ENCODE results near the gene SNAPC4.
"Not testable (repeated sequence)": the region's sequence is repeated elsewhere in the genome, so short reads cannot be mapped to it uniquely, and the experiment has no call there.

Gene SNAPC4

DNA sequence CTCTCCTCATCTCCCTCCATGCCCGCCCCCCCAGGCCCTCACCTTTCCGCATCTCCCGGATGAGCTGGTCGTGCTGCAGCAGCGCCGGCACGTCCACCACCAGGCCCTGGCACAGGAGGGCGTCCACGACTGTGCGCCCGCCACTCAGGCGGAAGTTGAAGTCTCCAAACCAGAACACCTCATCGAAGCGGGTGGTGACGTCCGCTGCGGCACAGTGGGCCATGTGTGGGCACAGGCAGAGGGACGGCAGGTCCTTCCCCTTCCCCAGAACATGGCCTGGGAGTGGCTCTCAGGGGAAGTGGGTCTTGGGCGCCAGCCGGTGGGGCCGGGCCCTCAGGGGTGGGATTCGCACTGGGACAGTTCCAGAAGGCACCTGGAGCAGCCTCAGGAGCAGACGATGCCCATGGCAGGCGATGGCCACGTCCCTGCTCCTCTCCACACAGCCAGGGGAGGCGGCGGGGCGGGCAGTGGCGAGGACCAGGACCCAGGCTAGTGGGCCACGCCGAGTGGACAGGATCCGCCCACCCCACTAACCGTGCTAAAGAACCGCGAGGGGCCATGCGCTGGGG, 31.9 kb upstream of the SNAPC4 start:
- DNase-seq = no peak

DNA sequence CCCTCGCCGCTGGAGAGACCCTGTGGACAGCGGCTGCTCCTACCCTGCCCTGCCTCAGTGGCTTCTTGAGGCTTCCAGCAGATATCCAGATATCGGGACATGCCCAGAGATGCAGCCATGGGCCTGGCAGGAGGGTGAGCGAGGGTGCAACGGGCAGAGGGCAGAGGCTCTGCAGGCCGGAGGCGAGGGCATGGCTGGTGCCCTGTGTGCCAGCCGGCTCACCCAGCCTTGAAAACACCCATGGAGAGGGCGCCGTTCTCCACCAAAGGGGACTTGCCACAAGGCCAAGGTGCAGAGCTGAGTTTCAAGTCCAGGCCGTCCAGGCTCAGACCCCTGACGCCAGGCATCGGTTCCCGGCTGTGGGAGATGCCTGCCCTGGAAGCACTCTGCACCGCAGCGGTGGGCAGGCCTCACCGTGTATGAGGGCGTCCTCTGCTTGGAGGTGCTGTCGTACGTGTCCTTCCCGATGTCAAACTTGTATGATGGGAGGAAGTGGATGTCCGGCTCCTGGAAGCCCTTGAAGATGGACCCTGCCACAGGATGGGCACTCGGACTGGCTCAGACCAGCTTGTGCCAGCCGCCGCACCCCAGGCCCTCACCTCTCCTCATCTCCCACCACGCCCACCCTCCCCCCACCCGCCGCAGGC, 30.7 kb upstream of the SNAPC4 start:
- DNase-seq = no peak

DNA sequence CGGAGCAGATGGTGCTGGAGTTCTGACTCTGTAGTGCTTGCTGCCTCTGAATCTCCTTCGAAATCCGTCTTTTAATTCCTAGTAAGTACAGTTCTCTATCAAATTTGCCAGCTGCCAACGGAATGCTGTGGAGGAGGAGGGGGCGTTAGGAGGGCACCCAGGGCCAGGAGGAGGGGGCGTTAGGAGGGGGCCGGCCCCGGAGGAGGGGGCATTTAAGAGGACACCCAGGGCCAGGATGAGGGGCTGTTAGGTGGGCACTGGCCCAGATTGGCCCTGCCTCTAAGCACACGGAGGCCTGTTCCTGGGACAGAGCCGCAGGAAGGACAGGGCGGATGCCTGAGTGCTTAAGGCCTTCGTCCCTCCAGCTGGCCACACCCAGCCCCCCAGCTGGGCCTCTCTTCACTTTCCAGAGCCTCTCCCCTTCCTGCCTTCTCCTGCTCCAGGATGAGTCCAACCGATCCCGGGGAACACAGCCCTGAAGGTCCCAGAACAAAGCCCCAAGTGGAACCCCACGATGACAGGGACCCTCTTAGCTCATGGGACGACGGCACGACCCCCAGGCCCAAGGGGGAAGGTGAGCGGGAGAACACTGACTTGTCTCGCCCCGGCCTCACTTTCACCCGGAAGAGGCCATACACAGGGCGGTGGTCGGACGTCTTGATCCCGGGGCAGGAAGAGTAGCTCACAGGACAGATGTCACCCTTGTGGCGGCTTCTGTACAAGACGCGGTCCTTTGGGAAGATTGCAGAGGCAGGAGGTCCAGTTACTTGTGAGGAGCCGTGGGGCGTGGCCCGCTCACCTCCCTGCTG, 29.9 kb upstream of the SNAPC4 start:
- DNase-seq = no peak

DNA sequence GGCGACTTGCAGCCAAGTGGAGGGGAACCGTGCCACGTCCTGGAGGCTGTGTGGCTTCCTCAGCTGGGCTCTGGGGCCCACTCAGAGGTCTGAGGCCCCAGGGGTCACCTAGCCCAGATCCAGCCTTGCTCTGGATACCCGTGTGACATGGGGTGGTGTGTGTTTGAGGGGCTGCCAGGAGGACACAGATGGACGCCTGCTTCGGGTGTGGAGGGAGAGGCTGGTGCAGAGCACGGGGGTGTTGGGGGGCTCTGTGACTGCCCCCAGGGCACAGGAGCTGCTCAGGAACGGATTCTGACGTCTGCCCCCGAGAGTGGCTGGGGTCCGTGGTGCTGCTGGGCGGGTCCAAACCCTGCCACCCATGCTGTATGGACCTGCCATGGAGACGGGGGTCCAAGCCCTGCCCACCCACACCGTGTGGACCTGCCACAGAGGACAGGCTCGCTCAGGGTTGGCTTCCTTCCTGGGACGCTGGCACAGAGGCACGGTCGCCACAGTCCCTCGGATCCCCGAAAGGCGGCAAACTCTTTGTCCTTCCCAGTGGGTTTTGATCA, 29.2 kb upstream of the SNAPC4 start:
- no peak for DNase-seq

DNA sequence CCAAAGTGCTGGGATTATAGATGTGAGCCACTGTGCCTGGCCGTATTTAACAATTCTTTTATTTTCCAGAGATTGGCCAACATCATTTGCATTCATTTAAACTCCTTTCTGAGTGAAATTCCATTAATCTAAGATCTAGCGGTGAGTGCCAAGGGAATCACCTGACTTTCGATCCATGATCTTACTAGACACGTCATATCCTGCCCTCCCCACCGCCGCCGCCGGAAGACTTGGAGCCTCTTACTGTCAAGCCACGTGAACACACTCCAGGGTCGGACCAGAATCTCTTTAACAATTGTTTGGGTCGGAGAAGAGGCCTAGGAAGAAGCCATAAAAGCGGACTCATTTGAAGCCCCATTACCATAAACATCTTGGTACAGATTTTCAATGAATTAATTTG, 26.8 kb upstream of the SNAPC4 start:
- no peak for DNase-seq

DNA sequence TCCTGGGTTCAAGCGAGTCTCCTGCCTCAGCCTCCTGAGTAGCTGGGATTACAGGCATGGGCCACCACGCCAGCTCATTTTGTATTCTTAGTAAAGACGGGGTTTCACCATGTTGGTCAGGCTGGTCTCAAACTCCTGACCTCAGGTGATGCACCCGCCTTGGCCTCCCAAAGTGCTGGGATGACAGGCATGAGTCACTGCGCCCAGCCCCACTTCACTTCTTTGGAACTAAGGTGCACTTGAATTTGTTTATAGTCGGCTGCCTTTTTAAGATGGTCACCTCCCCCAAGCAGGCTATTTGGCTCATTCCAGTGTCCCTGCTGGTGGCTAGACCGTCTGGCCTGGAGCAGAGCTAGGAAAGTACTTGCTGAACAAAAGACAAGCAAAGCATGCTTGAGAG, 25.4 kb upstream of the SNAPC4 start:
- not testable (repeated sequence) for DNase-seq

DNA sequence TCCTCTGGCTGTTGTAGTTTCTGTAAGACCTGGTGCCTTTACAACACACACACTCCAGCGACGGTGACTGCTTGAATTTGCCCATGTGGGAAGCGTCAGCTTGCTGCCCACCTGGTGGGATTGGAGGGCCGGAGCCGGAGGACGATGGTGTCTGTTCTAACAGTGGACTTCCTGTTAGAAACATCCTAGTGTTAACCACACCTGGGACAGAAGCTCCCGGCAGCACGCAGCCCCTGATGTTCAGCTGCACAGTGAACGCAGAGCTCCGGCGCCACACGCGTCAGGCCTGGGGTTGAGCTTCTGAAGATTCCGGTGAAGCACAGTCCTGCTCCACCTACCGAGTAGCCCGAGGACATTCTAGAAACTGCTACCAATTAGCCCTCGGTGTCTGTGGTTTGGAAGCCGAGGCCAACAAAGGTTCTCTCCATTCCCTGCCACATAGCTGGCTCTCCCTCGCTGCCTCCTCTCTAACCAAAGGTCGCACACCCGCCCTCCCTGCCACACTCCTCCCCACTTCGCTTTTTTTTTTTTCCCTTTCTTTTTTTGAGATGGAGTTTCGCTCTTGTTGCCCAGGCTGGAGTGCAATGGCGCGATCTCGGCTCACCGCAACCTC, 24.9 kb upstream of the SNAPC4 start:
- no peak for DNase-seq

DNA sequence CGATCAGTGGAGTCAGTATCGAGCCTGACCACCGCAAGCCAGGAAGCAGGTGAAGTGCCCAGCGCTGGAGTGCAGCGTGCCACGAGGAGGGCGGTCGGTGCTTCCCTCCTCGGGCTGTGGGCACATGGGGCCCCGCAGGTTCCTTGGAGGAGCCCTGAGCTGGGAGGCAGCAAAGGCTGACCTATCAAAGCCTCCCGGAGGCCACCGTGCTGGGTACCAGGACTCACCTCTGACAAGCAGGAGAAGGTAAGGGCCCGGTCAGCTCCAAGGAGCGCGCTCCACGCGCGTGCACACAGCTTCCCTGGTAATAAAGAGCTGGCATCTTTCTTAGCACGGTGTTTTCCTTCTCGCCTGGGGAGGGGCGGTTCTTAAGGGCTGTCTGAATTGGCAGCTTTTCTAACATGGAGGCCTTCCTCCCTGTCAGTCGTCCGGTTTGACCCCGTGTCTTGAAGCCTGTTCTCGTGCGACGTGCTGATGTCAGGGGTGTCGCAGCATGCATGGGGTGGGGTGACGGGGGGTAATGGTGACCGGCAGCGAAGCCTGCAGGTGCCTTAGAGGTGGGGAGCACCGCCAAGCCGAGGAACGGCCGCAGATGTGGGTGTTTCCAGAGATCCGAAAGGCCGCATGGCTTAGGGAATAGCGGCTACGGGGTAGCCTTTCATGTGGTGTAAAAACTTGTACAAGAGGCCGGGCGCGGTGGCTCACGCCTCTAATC, 23.6 kb upstream of the SNAPC4 start:
- no peak for DNase-seq

DNA sequence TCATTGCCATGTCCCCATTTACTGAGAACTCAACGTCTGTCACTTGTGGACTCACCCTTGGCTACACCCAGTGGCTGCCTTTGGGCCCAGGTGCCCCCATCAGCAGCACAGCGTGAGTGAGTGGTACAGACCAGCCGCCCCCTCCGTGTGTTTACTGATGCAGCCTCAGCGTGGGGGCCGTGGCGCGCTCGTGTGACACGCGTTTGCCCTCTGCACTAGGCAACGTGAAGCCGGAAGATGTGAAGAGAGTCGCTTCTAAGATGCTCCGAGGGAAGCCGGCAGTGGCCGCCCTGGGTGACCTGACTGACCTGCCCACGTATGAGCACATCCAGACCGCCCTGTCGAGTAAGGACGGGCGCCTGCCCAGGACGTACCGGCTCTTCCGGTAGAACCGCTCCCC, 22.9 kb upstream of the SNAPC4 start:
- DNase-seq = no peak

DNA sequence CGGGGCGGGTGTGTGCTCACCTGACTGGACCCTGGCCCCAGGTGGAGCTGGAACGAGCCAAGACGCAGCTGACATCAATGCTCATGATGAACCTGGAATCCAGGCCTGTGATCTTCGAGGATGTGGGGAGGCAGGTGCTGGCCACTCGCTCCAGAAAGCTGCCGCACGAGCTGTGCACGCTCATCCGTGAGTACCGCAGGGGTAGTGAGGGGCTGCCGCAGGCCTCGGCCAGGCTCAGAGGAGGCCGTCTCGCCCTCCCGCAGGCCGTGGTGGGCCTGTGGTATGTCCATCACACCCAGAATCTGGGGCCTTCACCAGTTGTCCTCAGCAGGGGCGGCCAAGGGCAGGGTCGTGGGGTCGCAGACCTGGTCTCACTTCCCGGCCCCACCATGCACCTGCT, 21.8 kb upstream of the SNAPC4 start:
- no peak for DNase-seq

DNA sequence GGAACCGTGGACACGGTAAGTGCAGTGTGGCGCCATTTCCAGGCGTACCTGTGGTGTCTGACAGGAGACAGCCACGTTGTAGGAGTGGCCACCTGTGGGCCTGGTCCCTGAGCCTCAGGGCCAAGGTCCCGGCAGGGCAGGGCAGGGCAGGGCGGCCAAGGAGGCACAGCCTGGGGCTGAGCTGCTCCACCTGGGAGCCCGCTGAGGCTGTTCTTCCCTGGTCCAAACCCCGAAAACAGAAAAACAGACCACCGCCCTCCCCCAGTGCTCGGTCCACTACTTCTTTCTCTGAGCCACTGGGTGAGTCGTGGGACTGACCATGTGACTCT, 19.1 kb upstream of the SNAPC4 start:
- no peak for DNase-seq

DNA sequence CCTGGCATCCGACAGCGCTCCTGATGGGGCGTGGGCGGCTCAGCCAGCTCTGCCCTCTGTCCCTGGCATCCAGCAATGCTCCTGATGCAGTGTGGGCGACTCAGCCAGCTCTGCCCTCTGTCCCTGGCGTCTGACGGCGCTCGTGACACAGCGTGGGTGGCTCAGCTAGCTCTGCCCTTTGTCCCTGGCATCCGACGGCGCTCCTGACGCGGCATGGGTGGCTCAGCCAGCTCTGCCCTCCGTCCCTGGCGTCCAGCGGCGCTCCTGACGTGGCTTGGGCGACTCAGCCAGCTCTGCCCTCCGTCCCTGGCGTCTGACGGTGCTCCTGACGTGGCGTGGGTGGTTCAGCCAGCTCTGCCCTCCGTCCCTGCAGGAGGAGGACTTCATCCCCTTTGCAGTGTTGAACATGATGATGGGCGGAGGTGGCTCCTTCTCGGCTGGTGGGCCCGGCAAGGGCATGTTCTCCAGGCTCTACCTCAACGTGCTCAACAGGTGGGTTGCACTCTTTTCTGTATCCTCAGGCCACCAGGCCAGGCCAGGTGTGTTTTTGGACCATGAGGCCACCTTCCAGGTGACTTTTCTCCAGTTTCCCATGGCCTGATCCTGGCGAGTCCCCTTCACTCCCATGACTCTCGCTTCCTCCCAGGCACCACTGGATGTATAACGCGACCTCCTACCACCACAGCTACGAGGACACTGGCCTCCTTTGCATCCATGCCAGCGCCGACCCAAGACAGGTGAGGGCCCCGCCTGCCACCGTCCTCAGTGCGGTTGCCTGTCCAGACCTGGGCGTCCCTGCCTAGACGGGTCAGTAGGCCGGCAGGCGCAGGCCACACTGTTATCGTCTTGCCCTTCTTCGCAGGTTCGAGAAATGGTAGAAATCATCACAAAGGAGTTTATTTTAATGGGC, 18.5 kb upstream of the SNAPC4 start:
- DNase-seq = no peak

DNA sequence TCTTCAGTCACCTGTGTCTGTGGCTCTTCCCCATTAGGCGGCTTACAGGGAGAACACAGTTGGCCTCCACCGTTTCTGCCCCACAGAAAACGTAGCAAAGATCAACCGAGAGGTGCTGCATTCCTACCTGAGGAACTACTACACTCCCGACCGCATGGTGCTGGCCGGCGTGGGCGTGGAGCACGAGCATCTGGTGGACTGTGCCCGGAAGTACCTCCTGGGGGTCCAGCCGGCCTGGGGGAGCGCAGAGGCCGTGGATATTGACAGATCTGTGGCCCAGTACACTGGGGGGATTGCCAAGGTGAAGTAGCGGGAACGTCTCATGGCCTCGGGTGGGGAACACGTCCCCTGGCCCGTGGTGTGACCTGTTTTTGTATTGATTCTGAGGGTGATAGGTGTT, 16.9 kb upstream of the SNAPC4 start:
- DNase-seq = no peak

DNA sequence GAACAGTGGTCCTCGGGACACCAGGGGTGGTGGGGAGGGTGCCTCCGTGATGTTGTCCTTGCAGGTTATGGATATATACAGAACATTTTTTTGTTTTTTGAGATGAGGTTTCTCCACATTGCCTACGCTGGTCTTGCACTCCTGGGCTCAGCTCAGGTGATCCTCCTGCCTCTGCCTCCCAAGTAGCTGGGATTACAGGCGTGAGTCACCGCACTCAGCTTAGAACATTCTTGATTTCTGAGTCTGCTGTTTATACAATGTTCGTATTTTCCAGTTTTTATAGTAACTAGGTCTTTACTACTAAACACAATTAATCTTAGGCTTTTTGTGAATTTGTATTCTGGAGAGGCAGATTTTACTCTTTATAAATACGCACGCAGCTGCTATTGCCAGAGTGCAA, 16.5 kb upstream of the SNAPC4 start:
- no peak for DNase-seq

DNA sequence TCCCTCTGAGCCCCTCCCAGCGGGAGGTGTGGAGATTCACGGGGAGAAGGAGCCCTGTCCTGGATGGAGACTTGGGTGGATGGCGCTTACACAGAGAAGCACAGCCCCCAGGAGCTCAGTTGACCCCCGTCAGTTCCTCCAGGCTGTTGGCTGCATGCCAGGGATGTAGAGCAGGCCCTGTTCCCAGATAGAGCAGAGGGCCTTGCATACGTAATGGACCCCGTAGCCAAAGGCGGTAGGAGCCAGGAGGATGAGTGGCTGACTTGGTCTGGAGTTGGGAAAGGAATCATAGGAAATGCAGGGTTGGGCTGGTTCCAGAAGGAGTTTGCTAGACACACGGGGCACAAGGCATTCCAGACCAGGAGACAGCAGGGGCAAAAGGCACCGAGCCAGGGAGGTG, 13.0 kb upstream of the SNAPC4 start:
- no peak for DNase-seq

DNA sequence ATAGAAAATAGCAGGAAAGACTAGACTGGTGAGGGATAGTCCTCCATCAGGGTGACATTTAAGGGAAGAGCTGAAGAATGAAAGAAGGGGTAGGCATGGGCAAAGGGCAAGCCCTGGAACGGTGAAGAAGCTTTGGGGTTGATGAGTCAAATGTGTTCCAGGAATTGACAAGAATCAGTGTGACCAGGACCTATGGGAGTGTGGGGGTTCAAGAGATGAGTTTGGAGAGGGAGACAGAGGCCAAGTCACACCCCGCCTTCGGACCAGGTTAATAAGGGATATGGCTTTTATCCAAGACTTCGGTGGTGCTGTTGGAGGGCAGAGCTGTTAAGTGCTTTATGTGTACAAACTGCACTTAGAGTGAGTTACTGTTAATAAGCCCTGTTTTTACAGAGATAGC, 11.4 kb upstream of the SNAPC4 start:
- DNase-seq = no peak

DNA sequence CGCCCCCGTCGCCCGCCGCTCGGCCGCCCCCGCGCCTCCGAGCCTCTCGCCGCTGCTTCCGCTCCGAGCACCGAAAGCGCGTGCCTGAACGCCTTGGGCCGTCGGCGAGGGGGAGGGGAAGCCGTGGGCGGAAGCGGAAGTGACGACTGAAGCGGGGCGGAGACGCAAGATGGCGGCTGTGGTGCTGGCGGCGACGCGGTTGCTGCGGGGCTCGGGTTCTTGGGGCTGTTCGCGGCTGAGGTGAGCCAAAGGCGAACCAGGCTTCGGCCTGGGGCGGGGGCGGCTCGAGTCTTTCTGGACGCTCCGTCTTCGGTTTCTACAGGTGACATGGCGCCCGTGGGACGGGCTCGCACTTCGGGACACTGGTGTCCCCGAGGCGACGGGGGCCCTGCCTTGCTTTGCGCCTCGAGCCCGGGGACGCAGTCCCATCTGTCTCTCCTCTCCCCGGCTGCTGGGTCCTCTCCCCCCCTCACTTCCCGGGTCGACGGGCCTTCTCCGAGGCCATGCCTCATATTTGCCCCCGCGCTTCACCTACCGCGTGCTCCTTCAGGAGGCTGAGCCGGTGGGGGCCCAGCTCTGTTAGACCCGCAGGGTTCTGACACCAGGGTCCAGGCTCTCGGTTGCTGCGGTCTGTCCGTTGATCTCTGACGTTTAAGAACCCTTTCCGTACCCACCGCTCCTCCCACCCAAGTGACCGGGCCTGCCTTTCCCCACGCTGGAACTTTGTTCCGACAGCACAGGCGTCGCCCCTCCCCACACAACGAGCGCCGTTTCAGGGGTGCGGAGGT, 10.7 kb upstream of the SNAPC4 start, which contains the start of the genes ENTR1 and PMPCA:
TSS of gene ENTR1 (minus strand) at position 115 of the 788 bp plus-strand sequence. CDS start 217 bp downstream, outside the sequence.
TSS of gene PMPCA (plus strand) at position 159 of the 788 bp plus-strand sequence. CDS start at position 170, 11 bp downstream.
- DNase-seq = peak; percentile 99

DNA sequence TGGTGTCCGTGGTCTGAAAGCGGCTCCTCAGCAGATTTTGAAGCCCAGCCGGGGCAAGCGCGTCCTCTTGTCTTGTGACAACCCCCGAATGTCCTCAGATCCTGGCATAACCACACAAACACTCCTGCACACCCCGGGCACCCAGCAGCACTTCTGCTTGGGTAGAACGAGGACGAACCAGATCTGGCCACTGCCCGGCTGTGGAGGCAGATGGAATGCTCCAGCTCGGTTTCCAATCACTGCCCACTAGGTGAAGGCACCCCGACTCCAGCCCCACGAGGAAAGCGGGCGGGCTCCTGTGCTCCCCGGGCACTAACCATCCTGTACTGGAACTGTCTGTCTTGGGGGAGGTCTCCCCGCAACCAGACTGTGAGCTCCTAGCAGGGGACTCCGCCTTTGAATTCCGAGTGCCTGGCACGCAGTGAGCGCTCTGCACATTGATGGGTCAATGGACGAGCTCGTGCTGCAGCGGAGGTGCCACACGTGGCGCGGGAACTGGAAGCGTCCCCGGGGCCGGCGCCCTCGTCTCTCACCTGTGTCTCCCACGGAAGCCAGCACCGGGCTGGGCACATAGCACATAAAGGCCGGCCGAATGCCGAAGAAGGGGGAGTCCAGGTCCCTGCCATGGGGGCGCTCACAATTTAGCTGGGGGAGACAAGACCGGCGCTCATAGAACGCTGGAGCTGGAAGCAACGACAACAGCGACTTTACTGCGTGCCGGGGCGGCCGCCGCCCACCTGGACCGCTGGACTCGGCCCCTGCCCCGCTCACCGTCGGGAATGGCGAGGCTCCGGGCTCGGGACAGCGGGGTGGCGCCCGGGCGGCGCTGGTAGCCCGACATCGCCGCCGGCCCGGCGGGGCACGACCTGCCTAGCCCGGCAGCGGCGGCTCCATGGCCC, 9.8 kb upstream of the SNAPC4 start:
- DNase-seq = peak; percentile 47

DNA sequence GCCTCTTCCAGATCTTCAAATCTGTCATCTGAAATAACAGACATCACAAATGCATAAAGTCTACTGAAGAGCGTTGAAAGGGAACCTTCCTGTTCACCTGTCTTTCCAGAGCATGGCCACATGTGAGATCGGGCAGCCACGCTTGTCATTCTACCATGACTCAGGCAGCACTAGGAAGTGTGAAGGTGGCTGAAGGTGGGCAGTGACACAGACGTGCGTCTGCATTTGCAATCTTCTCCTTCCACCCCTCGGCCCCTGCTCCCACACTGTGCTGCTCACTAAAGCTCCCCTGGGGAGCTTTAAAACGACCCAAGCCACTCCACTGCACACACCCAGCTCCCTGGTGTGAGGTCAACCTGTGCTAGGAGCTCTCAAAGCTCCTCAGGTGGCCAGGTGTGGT, 7.9 kb upstream of the SNAPC4 start:
- DNase-seq = no peak

DNA sequence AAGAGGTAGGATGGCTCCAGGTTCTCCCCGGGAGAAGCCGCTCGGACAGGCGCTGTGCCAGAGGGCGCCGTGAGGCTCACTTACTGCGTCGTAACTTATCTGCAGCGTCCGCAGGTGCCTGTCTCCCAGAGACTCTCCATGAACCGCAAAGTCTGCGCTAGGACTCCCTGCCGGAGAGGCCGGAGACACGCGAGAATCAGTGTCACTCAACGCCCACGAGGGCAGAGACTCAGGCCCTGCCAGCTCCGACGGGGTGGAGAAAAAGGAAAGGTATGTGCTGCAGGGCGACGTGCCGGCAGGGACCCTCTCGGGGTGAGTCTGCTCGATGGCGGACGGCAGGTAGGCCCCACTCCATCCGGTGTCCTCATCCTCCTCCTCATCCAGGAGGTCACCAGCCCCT, 7.1 kb upstream of the SNAPC4 start:
- not testable (repeated sequence) for DNase-seq
